ENCODE results near the gene TFAM. TPM values are rescaled to one million over a fixed set of nuclear protein-coding genes. Genes with fewer than 3 reads are reported as not detected.
"Not testable (repeated sequence)": the region's sequence is repeated elsewhere in the genome, so short reads cannot be mapped to it uniquely, and the experiment has no call there.

TFAM gene
- total RNA-seq, 1 experiment from 2014 or later: 57.6 TPM

GRCh38 chr10:58424176-58424575 lies 39.0 kb downstream of the TFAM start:
- H3K4me2 ChIP-seq (ENCODE audit: low read length): no peak overlapping the region
- TF ChIP-seq ATF3 (IDR thresholded peaks at IDR 0.05): no peak
- no peak for TF ChIP-seq TCF7L2 (IDR thresholded peaks at IDR 0.05; ENCODE audit: borderline replicate concordance, extremely low read depth, insufficient read depth, insufficient read length)
- TF ChIP-seq ZBTB33 (IDR thresholded peaks at IDR 0.05; ENCODE audit: extremely low read depth, insufficient replicate concordance, low read length): no peak
- TF ChIP-seq ZFX (IDR thresholded peaks at IDR 0.05): no peak
- no peak for TF ChIP-seq MAX (IDR thresholded peaks at IDR 0.05)
- TF ChIP-seq ELF1 (IDR thresholded peaks at IDR 0.05; ENCODE audit: borderline replicate concordance, low read depth): no peak
- no peak for TF ChIP-seq CEBPB (IDR thresholded peaks at IDR 0.05; ENCODE audit: low read depth)
- no peak for TF ChIP-seq POLR2A (IDR thresholded peaks at IDR 0.05; ENCODE audit: borderline replicate concordance, extremely low read depth, insufficient read depth, insufficient read length)
- no peak for TF ChIP-seq SRF (IDR thresholded peaks at IDR 0.05; ENCODE audit: low read depth)
- TF ChIP-seq ZNF274 (IDR thresholded peaks at IDR 0.05; ENCODE audit: low read depth, low read length): no peak
- TF ChIP-seq RAD21 (IDR thresholded peaks at IDR 0.05; ENCODE audit: low read depth): no peak
- ATAC-seq (no peak), DNase-seq (ENCODE audit: low read depth, low spot score) (no peak)
- POLR2A ChIA-PET: no interaction called here
- no peaks in the 10 kb centered on the region for H3K9me3 ChIP-seq (ENCODE audit: control insufficient read depth in 1 of 2, insufficient read depth in 1 of 2, low read depth in 1 of 2, low read length in 2 of 2)
- intact Hi-C loops (cut with micrococcal nuclease): no loop called here
- BruUV-seq (replicated peaks): no TSS peak
- no peak overlapping the region for H3K4me3 ChIP-seq (replicated peaks in 1 of 2; ENCODE audit: low read depth in 1 of 2, low read length in 2 of 2)
- no peaks in the 10 kb centered on the region for H3K4me1 ChIP-seq (ENCODE audit: control insufficient read depth in 1 of 2, insufficient read depth in 2 of 2, low read length in 2 of 2)
- no peak overlapping the region for H3K9ac ChIP-seq (ENCODE audit: low read length)
- H4K20me1 ChIP-seq (ENCODE audit: insufficient read depth): no peaks in the 10 kb centered on the region
- H3K27ac ChIP-seq (ENCODE audit: low read depth, low read length): no peak overlapping the region
- no peaks in the 10 kb centered on the region for H3K9me2 ChIP-seq (ENCODE audit: insufficient read depth)
- H3K79me2 ChIP-seq (ENCODE audit: insufficient read depth, low read length): no peaks in the 10 kb centered on the region
- H3K27me3 ChIP-seq (ENCODE audit: insufficient read depth, low read length): no peaks in the 10 kb centered on the region
- CTCF ChIA-PET: no interaction called here
- no peak overlapping the region for H2AFZ ChIP-seq (ENCODE audit: low read depth, low read length, poor library complexity, severe bottlenecking)
- RAD21 ChIA-PET (ENCODE audit: low non-redundant PET in 1 of 2, low total read pairs in 2 of 2, uncharacterized antibody in 2 of 2, unreplicated experiment in 2 of 2): no interaction called here
- no peaks in the 10 kb centered on the region for H3K36me3 ChIP-seq (ENCODE audit: control insufficient read depth in 1 of 2, insufficient read depth in 2 of 2, low read length in 2 of 2)

- H3K9me2 ChIP-seq (ENCODE audit: insufficient read depth); H3K9ac ChIP-seq (ENCODE audit: low read length); H3K4me1 ChIP-seq (ENCODE audit: control insufficient read depth in 1 of 2, insufficient read depth in 2 of 2, low read length in 2 of 2); CTCF ChIA-PET; H3K36me3 ChIP-seq (ENCODE audit: control insufficient read depth in 1 of 2, insufficient read depth in 2 of 2, low read length in 2 of 2); RAD21 ChIA-PET (ENCODE audit: low non-redundant PET in 1 of 2, low total read pairs in 2 of 2, uncharacterized antibody in 2 of 2, unreplicated experiment in 2 of 2); H3K79me2 ChIP-seq (ENCODE audit: insufficient read depth, low read length); POLR2A ChIA-PET; H3K27ac ChIP-seq (ENCODE audit: low read depth, low read length); H3K27me3 ChIP-seq (ENCODE audit: insufficient read depth, low read length); H4K20me1 ChIP-seq (ENCODE audit: insufficient read depth); intact Hi-C loops (cut with micrococcal nuclease); DNase-seq (ENCODE audit: low read depth, low spot score); H3K9me3 ChIP-seq (ENCODE audit: control insufficient read depth in 1 of 2, insufficient read depth in 1 of 2, low read depth in 1 of 2, low read length in 2 of 2); H2AFZ ChIP-seq (ENCODE audit: low read depth, low read length, poor library complexity, severe bottlenecking); BruUV-seq (replicated peaks); H3K4me2 ChIP-seq (ENCODE audit: low read length); H3K4me3 ChIP-seq (replicated peaks in 1 of 2; ENCODE audit: low read depth in 1 of 2, low read length in 2 of 2); ATAC-seq: not testable (repeated sequence)
Measured at GRCh38 chr10:58428436-58428835, 43.2 kb downstream of the TFAM start.

All from HCT116 (cell line).